GM12878 (cell line): ENCODE measurements around the gene IRF6. TPM values are rescaled to one million over a fixed set of nuclear protein-coding genes. Genes with fewer than 3 reads are reported as not detected.

Experiments
- ATF7 ChIP-seq: fragments of 450-650 bp; IDR thresholded peaks from 2 replicates; pipeline ENCODE4 v1.6.1; 2016; ENCODE audit warnings: low read depth, mild to moderate bottlenecking
- BACH1 ChIP-seq: fragments of 450-650 bp; IDR thresholded peaks from 2 replicates; pipeline ENCODE4 v1.6.1; 2017; ENCODE audit warnings: mild to moderate bottlenecking, borderline replicate concordance
- CEBPZ ChIP-seq: fragments of 150-350 bp; IDR thresholded peaks from 2 replicates; pipeline ENCODE4 v1.6.1; 2016; ENCODE audit warnings: low read depth, low read length
- EZH2 ChIP-seq: IDR thresholded peaks from 2 replicates; pipeline ENCODE4 v1.6.1; 2012; ENCODE audit warnings: low read depth, mild to moderate bottlenecking, control low read depth, inconsistent platforms, low read length, borderline replicate concordance; ENCODE audit not compliant: control insufficient read depth
- GATAD2B ChIP-seq: fragments of 450-650 bp; conservative IDR thresholded peaks from 2 replicates; pipeline ENCODE4 v1.6.1; 2017; ENCODE audit warnings: low read depth, mild to moderate bottlenecking, moderate library complexity
- MLLT1 ChIP-seq: fragments of 450-650 bp; IDR thresholded peaks from 2 replicates; pipeline ENCODE4 v1.6.1; 2016; ENCODE audit warnings: mild to moderate bottlenecking
- MYC ChIP-seq: IDR thresholded peaks from 2 replicates; pipeline ENCODE4 v1.6.1; 2011; ENCODE audit warnings: mild to moderate bottlenecking, low read length, moderate library complexity, inconsistent platforms; ENCODE audit not compliant: insufficient read depth, insufficient replicate concordance, insufficient read length, severe bottlenecking
- PAX5 ChIP-seq: IDR thresholded peaks from 2 replicates; pipeline ENCODE4 v1.6.1; 2011; ENCODE audit warnings: low read depth, low read length, borderline replicate concordance
- PKNOX1 ChIP-seq: fragments of 450-650 bp; IDR thresholded peaks from 2 replicates; pipeline ENCODE4 v1.6.1; 2016; ENCODE audit warnings: mild to moderate bottlenecking
- STAT1 ChIP-seq: fragments of 450-650 bp; conservative IDR thresholded peaks from 2 replicates; pipeline ENCODE4 v1.6.1; 2014; ENCODE audit warnings: antibody characterized with exemption, mild to moderate bottlenecking
- STAT3 ChIP-seq: IDR thresholded peaks from 2 replicates; pipeline ENCODE4 v1.6.1; 2011; ENCODE audit warnings: low read depth, low read length, improper control_type of control experiment
- SUZ12 ChIP-seq: fragments of 200-600 bp; sonication (generic); IDR thresholded peaks from one replicate; pipeline ENCODE4 v1.6.1; 2018; ENCODE audit warnings: antibody characterized with exemption, mild to moderate bottlenecking; ENCODE audit not compliant: unreplicated experiment
- USF2 ChIP-seq: IDR thresholded peaks from 2 replicates; pipeline ENCODE4 v1.6.1; 2011; ENCODE audit warnings: low read depth, low read length, improper control_type of control experiment, borderline replicate concordance
- ZNF687 ChIP-seq: fragments of 450-650 bp; IDR thresholded peaks from 2 replicates; pipeline ENCODE4 v1.6.1; 2017; ENCODE audit warnings: mild to moderate bottlenecking, moderate library complexity
- polyA plus RNA-seq, 11 experiments: library from polyadenylated mRNA; depleted of rRNA in 4 of 11; unstranded in 6 of 11; stranded (reverse) in 5 of 11; fragments of >200 nt; fragmentation: Nextera tagmentation in 4 of 11; fragmentation: Illumina TruSeq in 1 of 11; extraction: Ambion mirVana in 4 of 11; extraction: Trizol in 1 of 11; gene quantifications; 1 replicate in 1 of 11; 2 replicates in 10 of 11; pipeline versions ENCODE4 v1.2.1 to v1.2.3, GENCODE V29; 2011 to 2016; ENCODE audit warnings: inconsistent platforms in 2 of 11, missing spikeins in 2 of 11, low read depth in 1 of 11
- total RNA-seq, 4 experiments: library from RNA; depleted of rRNA in 3 of 4; stranded (reverse); fragments of >200 nt in 3 of 4; fragmentation: Illumina TruSeq in 1 of 4; extraction: Trizol in 1 of 4; gene quantifications; 2 replicates each; pipeline versions ENCODE4 v1.2.1 to v1.2.3, GENCODE V29; 2013 to 2021

The IRF6 gene
- total and polyA plus RNA-seq, 10 of the 15 experiments (the other 5 are each of a cell fraction or from before 2014, with no cell fraction given) = 0.04 to 0.50 (median 0.09) TPM; not detected in 1

- no peak for TF ChIP-seq EZH2
- no peak for TF ChIP-seq STAT1
- TF ChIP-seq ATF7 = peak; percentile 59
- peak; percentile 97 for TF ChIP-seq MYC
- TF ChIP-seq PAX5 = peak; percentile 26; the same call in 1 of the 2 replicates
- peak; percentile 85 for TF ChIP-seq GATAD2B
- TF ChIP-seq CEBPZ = no peak
- peak; percentile 74 for TF ChIP-seq ZNF687
- no peak for TF ChIP-seq STAT3
- no peak; the same call in 1 of the 2 replicates for TF ChIP-seq BACH1
- TF ChIP-seq MLLT1 = no peak; the same call in 1 of the 2 replicates
- no peak for TF ChIP-seq SUZ12
- TF ChIP-seq USF2 = peak; percentile 72
- TF ChIP-seq PKNOX1 = peak; percentile 41; the same call in 1 of the 2 replicates
These were observed 21.7 kb upstream of the IRF6 start, which contains the start of gene UTP25 (continued) for GRCh38 chr1:209827384-209828262.
